Astrocyte of the cerebellum (primary cell): ENCODE measurements around the gene PKP1.

Experiments
- DNase-seq: peaks from one replicate; pipeline ENCODE4 v3.0.0-alpha.2; 2011; ENCODE audit warnings: low read depth
- H3K4me3 ChIP-seq: 2 replicates; pipeline ENCODE4 v1.5.1; 2011; ENCODE audit warnings: mild to moderate bottlenecking, low read depth, low read length, moderate library complexity
- CTCF ChIP-seq: IDR thresholded peaks from 2 replicates; pipeline ENCODE4 v1.5.1; 2012; ENCODE audit warnings: low read length, low read depth, moderate library complexity, mild to moderate bottlenecking; ENCODE audit errors: missing control alignments
- in situ Hi-C: cut with HindIII; loops from 2 replicates; pipeline ENCODE4 v1.10.0; 2017; ENCODE audit warnings: low sequenced_read_pairs

The PKP1 gene

GRCh38 chr1:201379733-201380242 lies 96.5 kb downstream of the PKP1 start:
- in situ Hi-C loops = no loop called here
- no peak for DNase-seq
- TF ChIP-seq CTCF = no peak
- H3K4me3 ChIP-seq = no peak overlapping the region

- H3K4me3 ChIP-seq = no peak overlapping the region
- no peak for DNase-seq
- in situ Hi-C loops = no loop called here
- TF ChIP-seq CTCF = no peak
These were observed 97.8 kb downstream of the PKP1 start for GRCh38 chr1:201381130-201381529.
